ENCODE results near the gene WDR7.

The WDR7 gene

GRCh38 chr18:56658261-56658660 lies 7.1 kb downstream of the WDR7 start:
- DNase-seq: no peak

DNA sequence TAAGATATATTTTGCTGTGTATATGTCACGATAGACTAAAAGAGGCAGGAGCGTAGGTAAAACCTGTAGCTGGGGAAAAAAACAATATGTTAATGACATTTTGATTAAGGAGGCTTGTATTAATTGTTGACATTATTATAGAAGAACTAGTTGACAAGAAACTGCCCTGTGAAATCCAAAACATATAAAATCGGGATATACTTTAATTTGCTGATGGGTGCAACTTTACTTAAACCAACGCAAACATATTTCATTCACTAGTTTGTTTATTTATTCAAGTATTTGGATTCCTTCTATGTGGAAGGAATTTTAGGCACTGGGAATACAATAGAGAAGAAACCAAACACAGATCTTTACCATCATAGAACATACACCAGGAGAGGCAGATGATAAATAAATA lies 8.0 kb downstream of the WDR7 start:
- DNase-seq: no peak

DNA sequence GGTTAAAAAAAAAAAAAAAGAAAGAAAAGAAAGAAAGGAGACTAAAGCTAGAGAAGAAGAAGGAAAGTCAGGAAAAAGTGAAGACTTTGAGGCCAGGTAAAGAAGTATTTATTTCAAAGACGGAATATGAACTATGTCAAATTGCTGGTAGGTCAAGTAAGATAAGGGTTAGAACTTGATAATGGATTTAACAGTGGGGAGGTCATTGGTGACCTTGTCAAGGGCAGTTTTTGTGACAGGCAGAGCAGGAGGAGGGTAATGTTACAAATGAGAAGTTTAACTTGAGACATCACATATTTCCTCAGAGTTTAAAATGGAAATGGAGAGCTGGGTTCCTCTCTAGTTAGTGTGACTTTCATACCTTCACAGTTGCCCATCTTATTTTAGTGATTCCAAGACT lies 9.5 kb downstream of the WDR7 start:
- DNase-seq: no peak

DNA sequence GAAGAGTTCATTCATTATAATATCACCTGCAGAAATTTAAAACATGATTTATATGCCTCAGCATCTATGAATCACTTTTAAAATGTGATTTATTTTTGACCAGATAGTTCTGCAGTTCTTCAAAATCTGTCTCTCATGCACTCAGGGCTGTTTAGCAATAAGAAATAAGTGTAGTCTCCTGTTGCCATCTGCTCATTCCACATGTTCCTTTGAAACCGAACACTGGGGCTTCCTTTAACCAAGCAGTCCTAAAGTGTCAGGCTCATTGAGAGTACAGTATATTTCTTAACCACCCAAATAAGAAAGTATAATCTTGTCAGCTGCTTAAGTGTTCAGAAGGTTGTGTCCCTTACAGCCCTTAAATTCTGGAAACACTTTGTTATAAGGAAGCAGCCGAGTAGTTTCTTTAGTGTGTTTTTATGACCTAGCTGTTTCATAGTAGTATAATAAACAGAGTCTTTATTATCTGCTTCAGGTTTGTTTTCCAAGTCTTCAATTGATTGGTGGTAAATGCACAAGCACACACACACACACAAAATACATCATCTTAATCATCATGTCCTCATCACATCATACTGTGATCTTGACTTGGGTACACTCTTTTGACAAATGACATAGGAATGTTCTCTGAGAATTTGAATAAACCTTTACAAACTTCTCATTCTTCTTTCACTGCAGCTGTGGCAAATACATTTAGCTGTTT lies 10.4 kb downstream of the WDR7 start:
- no peak for DNase-seq

DNA sequence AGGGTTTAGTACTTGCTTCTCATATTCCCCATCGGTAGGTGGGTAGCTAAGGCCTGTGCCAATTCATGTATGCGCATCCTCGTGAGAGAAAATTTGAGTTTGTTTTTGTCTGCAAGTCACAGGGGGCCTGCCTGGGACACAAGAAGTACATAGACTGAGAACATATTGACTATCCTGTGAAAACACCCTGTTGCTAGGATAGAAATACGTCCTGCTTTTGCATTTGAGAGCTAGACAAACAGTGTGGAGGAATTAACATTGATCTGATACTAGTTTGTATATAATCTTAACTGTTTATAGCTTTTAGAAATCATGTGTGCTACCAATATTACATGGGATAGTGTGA lies 10.9 kb downstream of the WDR7 start:
- DNase-seq: no peak

DNA sequence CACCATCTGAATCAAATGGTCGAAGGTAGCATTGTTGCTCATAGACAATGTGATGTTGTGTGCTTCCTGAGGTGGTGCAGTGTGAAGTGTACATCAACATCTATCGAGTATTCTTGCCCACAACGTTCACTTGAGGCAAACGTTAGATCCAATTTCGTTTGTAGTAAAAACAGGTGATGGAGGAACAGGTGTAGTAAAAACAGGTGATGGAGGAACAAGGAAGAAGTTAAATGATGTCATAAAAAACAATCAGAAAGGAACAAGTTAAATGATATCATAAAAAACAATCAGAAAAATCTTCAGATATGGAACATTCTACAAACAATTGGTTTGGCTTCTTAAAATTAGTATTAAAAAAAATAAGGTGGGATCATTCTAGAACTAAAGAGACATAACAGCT lies 11.3 kb downstream of the WDR7 start:
- no peak for DNase-seq

DNA sequence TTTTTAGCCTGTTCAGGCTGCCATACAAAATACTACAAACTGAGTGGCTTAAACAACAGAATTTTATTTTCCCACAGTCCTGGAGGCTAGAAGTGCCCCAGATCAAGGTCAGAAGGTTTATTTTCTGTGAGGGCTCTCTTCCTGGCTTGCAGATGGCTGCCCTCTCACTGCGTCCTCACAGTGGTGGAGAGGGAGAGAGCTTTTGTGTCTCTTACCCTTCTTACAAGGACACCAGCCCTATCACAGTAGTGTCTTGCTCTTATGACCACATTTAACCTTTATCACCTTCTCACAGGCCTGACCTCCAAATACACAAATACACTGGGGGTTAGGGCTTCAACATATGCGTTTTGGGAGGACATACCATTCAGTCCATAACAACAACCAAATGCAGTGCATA lies 11.7 kb downstream of the WDR7 start:
- no peak for DNase-seq

- no peak for DNase-seq
These were observed 21.2 kb downstream of the WDR7 start for GRCh38 chr18:56672391-56672790.

GRCh38 chr18:56672981-56673380 lies 21.8 kb downstream of the WDR7 start:
- no peak for DNase-seq

- no peak for DNase-seq
These were observed 25.5 kb downstream of the WDR7 start for GRCh38 chr18:56676639-56677038.

DNA sequence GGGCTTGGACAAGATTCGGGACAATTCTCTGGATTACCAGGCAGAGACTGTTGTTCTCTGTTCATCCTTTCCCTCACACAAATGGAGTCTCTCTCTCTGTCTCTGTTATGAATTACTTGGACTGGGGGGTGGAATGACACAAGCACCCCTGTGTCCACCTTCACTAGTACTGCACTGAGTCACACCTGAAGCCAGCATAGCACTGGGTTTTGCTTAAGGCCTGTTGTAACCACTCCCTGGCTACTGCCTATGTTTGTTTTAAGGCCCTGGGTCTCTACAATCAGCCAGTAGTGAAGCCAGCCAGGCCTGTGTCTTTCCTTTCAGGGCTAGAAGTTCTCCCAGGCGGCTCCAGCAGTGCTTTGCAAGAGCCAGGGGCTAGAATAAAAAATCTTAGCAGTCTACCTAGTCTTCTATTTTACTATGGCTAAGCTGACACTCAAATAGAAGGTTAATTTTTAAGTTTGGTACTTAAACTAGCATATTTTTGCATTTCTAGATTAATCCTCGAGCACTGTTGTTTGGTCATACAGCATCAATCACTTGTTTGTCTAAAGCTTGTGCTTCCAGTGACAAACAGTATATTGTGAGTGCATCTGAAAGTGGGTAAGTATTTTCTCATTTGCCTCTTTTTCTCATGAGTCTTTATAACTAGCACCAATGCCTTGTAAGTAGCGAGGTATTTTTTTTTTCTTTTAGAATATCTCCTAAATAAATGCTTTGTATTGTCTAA lies 27.8 kb downstream of the WDR7 start:
- no peak for DNase-seq

DNA sequence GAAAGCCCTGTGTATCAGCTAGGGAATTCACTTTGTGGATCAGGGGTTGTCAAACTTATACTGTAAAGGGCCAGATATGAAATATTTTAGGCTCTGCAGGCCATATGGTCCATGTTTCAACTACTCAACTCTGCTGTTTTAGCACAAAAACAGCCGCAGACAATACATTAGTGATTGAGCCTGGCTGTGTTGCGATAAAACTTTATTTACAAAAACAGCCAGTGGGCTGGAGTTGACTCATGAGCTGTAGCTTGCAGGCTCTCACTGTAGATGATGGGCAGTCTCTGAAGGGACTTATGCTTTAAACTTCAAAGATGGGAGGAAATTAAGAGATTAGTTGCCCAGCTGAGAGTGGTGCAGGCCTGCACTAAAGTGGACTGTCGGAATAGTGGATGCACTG lies 33.1 kb downstream of the WDR7 start:
- no peak for DNase-seq

GRCh38 chr18:56691530-56691929 lies 40.4 kb downstream of the WDR7 start:
- DNase-seq: no peak

DNA sequence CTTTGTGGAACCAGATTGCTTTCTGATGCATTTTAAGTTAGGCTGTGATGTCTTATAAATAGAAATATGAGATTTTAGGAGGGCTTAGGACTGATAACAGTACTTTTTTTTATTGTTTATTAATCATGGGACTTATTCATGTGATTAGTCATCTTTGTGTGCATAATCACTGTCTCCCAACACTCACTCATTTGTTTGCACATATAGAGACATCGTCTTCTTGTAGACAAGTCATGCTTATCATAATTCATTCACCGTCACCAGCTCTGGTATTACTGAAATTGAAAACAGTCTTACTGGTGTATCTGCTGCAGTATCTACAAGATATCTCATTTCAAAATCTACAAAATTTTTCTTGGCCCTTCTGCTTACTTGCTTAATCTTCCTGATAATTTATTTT lies 45.8 kb downstream of the WDR7 start:
- DNase-seq: no peak

DNA sequence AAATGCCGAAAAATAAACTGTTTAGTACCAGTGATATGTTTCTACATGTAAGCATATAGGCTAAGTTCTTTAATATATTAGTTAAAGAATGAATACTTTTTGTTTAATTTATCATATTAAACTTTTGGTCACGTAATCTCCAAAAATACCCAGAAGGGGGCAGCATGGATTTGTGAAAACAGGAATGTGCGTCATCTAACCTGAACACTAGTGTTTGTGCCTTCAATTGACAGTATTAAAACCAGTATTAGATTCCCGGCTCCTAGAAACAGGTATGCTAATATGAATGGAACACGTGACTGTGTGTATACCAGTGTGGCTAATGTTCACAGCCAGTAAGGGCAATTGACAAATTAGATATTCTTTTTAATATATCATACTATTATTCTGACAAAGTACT lies 51.8 kb downstream of the WDR7 start:
- DNase-seq: peak; percentile 7

GRCh38 chr18:56709463-56709862 lies 58.3 kb downstream of the WDR7 start:
- peak; percentile 31 for DNase-seq

DNA sequence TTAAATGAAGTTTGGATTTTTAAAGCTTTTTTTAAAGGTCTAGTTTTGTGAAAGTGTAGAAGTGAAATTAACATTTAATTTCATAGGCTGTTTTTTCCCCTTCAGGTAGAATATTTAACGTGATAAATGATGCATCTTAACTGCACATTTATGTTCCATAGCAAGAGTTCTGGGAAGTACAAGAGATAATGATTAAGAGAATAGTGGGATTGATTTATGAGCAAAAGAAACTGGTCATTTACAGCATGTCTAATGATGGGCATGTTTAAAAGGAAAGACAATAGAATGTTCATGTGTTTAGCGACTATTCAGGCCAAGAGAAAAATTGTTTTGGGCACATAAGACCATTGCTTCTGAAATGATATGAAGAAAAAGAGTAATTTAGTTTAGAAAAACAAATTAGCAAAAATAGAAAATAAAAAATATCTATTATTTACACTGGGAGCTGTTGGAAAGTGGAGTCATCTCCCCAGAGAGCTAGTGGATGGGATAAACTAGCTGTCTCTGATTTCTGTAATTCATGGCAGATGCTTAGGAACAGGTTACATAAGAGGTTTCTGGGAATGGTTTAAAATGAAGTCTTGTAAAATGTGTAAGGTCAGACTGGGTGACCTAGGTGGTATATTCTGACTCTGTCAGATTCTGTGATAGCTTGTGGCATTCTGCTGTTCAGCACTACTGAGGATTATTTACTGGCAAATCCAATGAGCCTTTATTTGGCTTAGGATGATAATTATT lies 60.7 kb downstream of the WDR7 start:
- DNase-seq: no peak

GRCh38 chr18:56712761-56713160 lies 61.6 kb downstream of the WDR7 start:
- no peak for DNase-seq

- DNase-seq: no peak
These were observed 64.0 kb downstream of the WDR7 start for GRCh38 chr18:56715121-56715520.

DNA sequence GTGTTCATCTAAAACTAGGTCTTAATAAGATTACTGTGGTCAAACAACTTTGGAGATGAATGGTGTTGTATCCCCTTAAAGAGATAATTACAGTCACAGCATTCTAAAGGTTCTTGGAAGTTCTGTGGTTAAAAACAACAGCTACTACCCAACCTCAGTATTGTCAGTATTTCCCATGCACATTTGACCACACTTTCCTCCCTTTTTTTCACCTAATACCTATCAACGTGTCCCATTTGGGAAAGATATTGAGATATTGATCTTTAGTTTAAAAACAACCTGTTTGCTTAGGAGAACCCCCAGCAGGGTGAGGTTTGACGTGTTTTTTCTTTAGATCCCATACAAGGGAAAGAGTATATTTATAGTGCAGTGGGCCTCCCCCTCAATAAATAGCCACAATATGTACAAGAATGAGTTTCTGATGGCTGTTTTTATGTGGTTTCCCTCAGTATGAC lies 65.6 kb downstream of the WDR7 start:
- no peak for DNase-seq

GRCh38 chr18:56721031-56721430 lies 69.9 kb downstream of the WDR7 start:
- no peak for DNase-seq

DNA sequence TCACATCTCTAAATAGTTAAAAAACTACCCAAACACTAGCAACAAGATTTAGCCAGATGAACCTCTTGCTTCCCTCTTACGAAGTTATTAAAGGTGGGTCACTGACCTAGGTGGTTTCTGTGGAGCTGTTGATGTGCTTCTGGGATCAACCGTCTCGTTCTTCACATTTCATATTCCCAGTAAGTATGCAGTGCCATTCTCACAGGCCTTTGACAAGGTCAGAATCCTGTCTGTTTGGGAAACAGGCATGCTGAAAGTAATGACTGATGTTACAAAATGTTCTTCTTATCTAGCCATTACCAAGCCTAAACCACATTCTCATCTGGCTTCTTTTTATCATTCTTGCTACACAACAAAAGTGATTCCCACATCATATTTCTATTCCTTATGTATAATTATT lies 70.3 kb downstream of the WDR7 start:
- DNase-seq: no peak

DNA sequence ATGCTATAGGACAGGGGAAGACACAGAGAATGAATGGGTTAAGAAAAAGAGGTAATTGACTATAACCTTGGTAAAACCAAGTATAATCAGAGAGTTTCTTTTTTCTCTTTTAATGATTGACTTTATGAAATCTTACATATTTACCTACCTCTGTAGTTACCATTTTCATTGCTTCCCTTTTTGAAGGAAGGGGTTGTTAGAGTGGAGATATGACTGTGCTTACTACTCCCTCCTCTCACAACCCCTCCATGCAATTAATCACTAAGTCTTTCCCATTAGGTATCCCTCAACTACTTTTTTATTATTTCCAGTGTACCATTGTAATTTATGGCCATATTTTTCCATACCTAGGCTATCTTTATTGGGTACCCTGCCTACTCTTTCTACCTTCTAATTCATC lies 71.4 kb downstream of the WDR7 start:
- no peak for DNase-seq

GRCh38 chr18:56723068-56723467 lies 71.9 kb downstream of the WDR7 start:
- no peak for DNase-seq
